PC-9 (cell line): ENCODE data around the gene NCKAP1.
"Not testable (repeated sequence)": the region's sequence is repeated elsewhere in the genome, so short reads cannot be mapped to it uniquely, and the experiment has no call there.

Source experiments
- EZH2 ChIP-seq: fragments of 200-600 bp; sonication (generic); IDR thresholded peaks from 2 replicates; pipeline ENCODE4 v1.8.0; 2017; ENCODE audit warnings: antibody characterized with exemption, low read depth
- TF ChIP-seq, protein P1 (sequence below): fragments of 200-600 bp; sonication (generic); conservative IDR thresholded peaks from 2 replicates; pipeline ENCODE4 v1.6.1; 2017; ENCODE audit warnings: mixed run types, antibody characterized with exemption, mild to moderate bottlenecking, moderate library complexity

DNA sequence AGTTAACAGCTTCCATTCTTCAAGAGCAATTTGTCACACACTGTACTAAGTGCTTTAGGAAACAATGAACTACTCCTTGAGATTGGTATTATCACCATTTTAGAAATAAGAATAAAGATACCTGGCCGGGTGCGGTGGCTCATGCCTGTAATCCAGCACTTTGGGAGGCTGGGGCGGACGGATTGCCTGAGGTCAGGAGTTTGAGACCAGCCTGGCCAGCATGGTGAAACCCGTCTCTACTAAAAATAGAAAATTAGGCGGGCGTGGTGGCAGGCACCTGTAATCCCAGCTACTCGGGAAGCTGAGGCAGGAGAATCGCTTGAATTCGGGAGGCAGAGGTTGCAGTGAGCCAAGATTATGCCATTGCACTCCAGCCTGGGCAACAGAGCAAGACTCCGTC lies 20.4 kb downstream of the NCKAP1 start:
- TF ChIP-seq, protein P1, sequence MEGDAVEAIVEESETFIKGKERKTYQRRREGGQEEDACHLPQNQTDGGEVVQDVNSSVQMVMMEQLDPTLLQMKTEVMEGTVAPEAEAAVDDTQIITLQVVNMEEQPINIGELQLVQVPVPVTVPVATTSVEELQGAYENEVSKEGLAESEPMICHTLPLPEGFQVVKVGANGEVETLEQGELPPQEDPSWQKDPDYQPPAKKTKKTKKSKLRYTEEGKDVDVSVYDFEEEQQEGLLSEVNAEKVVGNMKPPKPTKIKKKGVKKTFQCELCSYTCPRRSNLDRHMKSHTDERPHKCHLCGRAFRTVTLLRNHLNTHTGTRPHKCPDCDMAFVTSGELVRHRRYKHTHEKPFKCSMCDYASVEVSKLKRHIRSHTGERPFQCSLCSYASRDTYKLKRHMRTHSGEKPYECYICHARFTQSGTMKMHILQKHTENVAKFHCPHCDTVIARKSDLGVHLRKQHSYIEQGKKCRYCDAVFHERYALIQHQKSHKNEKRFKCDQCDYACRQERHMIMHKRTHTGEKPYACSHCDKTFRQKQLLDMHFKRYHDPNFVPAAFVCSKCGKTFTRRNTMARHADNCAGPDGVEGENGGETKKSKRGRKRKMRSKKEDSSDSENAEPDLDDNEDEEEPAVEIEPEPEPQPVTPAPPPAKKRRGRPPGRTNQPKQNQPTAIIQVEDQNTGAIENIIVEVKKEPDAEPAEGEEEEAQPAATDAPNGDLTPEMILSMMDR = not testable (repeated sequence)
- not testable (repeated sequence) for TF ChIP-seq EZH2
